ENCODE measurements around the gene LPA. TPM values are rescaled to one million over a fixed set of nuclear protein-coding genes. Genes with fewer than 3 reads are reported as not detected.

Gene LPA
- total RNA-seq, 1 donor from 2014 or later: not detected

DNA sequence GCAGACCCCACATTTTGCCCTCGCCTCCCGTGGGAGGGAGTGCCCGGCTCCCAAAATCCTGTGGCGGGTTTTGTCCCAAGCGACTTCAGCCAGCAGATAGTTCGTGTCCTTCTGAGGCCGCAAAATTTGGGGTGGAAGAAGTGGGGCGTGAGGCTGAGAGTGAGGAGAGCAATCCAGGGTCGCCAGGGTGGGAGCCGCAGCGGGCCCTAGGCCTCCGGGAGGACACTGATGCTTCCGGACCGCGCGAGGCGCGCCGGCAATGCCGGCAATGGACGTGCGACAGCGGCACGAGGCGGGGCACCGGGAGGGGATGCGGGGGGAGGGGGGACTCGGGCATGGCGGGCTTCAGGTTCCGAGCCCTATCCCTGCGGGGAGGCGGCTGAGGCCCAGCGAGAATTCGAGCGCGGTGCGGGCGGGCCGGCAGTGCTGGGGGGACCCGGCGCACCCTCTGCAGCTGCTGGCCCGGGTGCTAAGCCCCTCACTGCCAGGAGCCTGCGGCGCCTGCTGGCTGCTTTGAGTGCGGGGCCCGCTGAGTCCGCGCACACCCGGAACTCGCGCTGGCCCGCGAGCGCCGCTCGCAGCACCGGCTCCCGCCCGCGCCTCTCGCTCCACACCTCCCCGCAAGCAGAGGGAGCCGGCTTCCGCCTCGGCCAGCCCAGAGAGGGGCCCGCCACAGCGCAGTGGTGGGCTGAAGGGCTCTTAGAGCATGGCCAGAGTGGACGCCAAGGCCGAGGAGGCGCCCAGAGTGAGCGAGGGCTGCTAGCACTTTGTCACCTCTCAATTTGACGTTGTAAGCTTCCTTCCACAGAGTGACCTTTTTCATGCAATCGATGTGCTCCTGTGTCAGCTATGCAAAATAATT is 143.8 kb downstream of the LPA start:
- no peaks in the 10 kb centered on the region for H3K27me3 Mint-ChIP-seq (ENCODE audit: low read depth)

DNA sequence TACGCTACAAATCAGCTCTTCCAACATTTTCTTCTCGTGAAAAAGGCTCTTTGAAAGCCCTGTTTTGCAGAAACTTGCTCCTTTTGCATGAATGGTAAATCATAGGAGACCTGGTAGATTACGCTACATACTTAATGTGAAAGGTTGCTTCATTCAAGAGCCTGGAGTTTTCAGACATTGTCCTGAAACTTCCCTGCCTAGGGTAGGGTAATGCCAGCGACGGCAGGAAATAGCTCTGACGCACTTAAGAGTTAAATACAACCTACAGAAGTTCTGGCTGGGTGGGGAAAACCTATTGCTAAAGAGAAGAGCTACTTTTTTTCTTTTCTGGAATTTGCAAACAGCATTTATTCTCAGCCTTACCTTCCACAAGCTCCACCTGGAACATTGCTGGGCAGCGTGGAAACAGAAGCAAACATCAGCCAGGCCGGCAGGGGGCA is 144.5 kb downstream of the LPA start:
- Mint-ChIP-seq H3K9me3 (ENCODE audit: low read depth) (peaks cover 12% of the 10 kb centered on the region), H3K4me1 (ENCODE audit: low read depth) (peaks cover 16% of the 10 kb centered on the region), H3K27me3 (ENCODE audit: low read depth) (no peaks in the 10 kb centered on the region), H3K4me3 (ENCODE audit: unreplicated experiment) (peak overlapping the region; percentile 96), H3K36me3 (ENCODE audit: low read depth) (peaks cover 5% of the 10 kb centered on the region), H3K27ac (ENCODE audit: unreplicated experiment) (peak overlapping the region; percentile 93)
- DNase-seq (ENCODE audit: low spot score): no peak
- TF ChIP-seq, protein P1, sequence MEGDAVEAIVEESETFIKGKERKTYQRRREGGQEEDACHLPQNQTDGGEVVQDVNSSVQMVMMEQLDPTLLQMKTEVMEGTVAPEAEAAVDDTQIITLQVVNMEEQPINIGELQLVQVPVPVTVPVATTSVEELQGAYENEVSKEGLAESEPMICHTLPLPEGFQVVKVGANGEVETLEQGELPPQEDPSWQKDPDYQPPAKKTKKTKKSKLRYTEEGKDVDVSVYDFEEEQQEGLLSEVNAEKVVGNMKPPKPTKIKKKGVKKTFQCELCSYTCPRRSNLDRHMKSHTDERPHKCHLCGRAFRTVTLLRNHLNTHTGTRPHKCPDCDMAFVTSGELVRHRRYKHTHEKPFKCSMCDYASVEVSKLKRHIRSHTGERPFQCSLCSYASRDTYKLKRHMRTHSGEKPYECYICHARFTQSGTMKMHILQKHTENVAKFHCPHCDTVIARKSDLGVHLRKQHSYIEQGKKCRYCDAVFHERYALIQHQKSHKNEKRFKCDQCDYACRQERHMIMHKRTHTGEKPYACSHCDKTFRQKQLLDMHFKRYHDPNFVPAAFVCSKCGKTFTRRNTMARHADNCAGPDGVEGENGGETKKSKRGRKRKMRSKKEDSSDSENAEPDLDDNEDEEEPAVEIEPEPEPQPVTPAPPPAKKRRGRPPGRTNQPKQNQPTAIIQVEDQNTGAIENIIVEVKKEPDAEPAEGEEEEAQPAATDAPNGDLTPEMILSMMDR (IDR thresholded peaks at IDR 0.05): peak; percentile 98

More for the DNA sequence above, 143.8 kb downstream of the LPA start:
- Mint-ChIP-seq H3K4me3 (ENCODE audit: unreplicated experiment) (peak overlapping the region; percentile 96), H3K9me3 (ENCODE audit: low read depth) (peaks cover 5% of the 10 kb centered on the region), H3K36me3 (ENCODE audit: low read depth) (no peaks in the 10 kb centered on the region), H3K27ac (ENCODE audit: unreplicated experiment) (peak overlapping the region; percentile 93), H3K4me1 (ENCODE audit: low read depth) (peaks cover 16% of the 10 kb centered on the region)
- DNase-seq (ENCODE audit: low spot score): no peak
- TF ChIP-seq, protein P1 (IDR thresholded peaks at IDR 0.05): peak; percentile 72

DNA sequence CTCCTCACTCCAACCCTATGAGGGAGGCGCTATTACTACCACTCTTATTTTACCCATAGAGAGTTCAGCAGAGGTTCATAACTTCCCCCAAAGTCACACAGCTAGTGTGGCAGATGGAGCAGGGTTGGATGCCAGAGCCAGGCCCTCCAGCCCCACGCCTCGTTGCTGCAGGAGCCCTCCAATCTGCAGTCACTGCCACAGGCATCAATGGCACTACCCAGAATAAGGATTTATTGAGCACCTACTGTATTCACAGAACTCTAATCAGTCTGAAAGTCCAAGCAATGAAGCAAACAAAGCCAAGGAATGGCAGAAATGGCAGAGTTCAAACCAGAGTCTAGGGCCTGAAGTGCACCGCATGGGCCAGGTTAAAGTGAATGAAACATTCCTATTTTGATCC is 144.9 kb downstream of the LPA start:
- DNase-seq (ENCODE audit: low spot score): no peak
- TF ChIP-seq, protein P1 (IDR thresholded peaks at IDR 0.05): no peak
- peaks cover 15% of the 10 kb centered on the region for H3K9me3 Mint-ChIP-seq (ENCODE audit: low read depth)
- H3K4me3 Mint-ChIP-seq (ENCODE audit: unreplicated experiment): no peak overlapping the region
- no peak overlapping the region for H3K27ac Mint-ChIP-seq (ENCODE audit: unreplicated experiment)
- peaks cover 16% of the 10 kb centered on the region for H3K4me1 Mint-ChIP-seq (ENCODE audit: low read depth)
- H3K27me3 Mint-ChIP-seq (ENCODE audit: low read depth): no peaks in the 10 kb centered on the region
- H3K36me3 Mint-ChIP-seq (ENCODE audit: low read depth): peaks cover 7% of the 10 kb centered on the region

DNA sequence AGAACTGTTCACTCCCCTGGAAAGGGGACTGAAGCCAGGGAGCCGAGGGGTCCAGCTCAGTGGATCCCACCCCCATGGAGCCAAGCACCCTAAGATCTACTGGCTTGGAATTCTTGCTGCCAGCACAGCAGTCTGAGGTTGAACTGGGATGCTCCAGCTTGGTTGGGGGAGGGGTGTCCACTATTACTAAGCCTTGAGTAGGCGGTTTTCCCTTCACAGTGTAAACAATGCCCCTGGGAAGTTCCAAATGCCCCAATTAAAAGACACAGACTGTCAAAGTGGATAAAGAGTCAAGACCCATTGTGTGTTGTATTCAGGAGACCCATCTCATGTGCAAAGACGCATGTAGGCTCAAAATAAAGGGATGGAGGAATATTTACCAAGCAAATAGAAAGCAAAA is 150.2 kb downstream of the LPA start:
- Mint-ChIP-seq H3K9me3 (ENCODE audit: low read depth) (peaks cover 15% of the 10 kb centered on the region), H3K4me1 (ENCODE audit: low read depth) (peaks cover under 1% of the 10 kb centered on the region), H3K36me3 (ENCODE audit: low read depth) (peaks cover 7% of the 10 kb centered on the region), H3K27ac (ENCODE audit: unreplicated experiment) (no peak overlapping the region), H3K27me3 (ENCODE audit: low read depth) (no peaks in the 10 kb centered on the region), H3K4me3 (ENCODE audit: unreplicated experiment) (no peak overlapping the region)
- no peak for DNase-seq (ENCODE audit: low spot score)
- TF ChIP-seq, protein P1 (IDR thresholded peaks at IDR 0.05): no peak

DNA sequence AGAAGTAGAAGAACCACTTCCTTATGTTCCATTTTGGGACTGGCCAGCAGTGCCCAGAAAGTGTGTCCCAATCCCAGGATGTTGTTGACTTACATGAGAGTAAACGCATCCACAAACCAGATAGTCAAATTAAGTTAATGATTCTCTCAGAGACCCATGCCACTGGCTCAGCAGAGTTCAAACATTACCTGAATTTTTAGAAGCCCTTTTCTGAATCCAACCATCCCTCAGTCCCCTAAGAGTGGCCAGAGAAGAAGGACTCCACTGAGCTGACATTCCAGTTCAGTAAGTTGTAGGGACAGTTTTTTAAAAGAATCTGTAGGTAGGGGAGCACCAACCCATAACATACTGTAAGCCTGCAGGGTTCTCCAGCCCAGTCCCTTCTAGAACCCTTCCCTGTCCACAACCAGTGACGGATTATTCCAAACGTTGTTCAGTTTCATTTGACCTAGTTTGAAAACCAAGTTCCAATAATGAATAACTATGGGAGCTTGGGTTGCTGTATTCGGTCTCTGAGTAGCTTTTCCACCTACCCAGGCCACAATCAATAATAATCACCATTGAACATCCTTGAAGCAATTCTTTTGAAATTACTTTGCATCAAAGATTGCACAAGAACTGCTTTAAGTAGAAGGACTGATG is 153.0 kb downstream of the LPA start:
- DNase-seq (ENCODE audit: low spot score): no peak
- Mint-ChIP-seq H3K36me3 (ENCODE audit: low read depth) (peaks cover 7% of the 10 kb centered on the region), H3K9me3 (ENCODE audit: low read depth) (peaks cover 11% of the 10 kb centered on the region), H3K27ac (ENCODE audit: unreplicated experiment) (no peak overlapping the region), H3K4me1 (ENCODE audit: low read depth) (no peaks in the 10 kb centered on the region), H3K4me3 (ENCODE audit: unreplicated experiment) (no peak overlapping the region), H3K27me3 (ENCODE audit: low read depth) (no peaks in the 10 kb centered on the region)
- TF ChIP-seq, protein P1 (IDR thresholded peaks at IDR 0.05): no peak

Data from chondrocyte (in vitro differentiated cells).